GM19328 (cell line): Measurements from ENCODE around the gene UPF1.

ENCODE experiments used
- ATAC-seq: cut with Tn5 transposase; IDR thresholded peaks from one replicate; pipeline ENCODE4 v1.9.1; 2021; ENCODE audit warnings: mild to moderate bottlenecking, moderate library complexity; ENCODE audit not compliant: unreplicated experiment

UPF1 gene

DNA sequence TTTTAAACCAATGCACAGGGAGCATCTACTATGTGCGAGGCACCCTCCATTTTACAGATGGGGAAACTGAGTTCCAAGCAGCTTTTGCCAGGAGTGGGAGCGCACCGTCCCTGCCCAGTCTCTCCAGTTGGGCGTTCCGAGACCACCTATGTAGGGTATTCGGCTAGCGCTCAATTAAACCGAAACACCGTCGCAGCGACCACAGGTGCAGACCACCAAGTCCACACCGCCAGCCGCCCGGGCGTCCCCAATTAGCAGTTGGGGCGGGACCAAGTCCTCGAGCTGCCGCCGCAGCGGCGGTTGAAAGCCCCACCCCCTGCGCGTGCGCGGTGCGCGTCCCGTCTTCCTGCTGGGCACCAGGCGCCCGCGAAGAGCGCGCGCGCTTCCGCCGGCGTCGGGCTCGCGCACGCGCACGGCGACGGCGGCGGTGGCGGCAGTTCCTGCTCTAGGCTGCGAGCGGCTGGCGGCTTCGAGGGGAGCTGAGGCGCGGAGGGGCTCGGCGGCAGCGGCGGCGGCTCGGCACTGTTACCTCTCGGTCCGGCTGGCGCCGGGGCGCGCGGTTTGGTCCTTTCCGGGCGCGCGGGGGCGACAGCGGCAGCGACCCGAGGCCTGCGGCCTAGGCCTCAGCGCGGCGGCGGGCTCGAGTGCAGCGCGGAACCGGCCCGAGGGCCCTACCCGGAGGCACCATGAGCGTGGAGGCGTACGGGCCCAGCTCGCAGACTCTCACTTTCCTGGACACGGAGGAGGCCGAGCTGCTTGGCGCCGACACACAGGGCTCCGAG lies at the start of gene UPF1:
Gene UPF1, plus strand, starts transcription at position 436 of the 782 bp plus-strand sequence. Its CDS starts 251 bp downstream, at position 687.
- peak; percentile 77 for ATAC-seq

DNA sequence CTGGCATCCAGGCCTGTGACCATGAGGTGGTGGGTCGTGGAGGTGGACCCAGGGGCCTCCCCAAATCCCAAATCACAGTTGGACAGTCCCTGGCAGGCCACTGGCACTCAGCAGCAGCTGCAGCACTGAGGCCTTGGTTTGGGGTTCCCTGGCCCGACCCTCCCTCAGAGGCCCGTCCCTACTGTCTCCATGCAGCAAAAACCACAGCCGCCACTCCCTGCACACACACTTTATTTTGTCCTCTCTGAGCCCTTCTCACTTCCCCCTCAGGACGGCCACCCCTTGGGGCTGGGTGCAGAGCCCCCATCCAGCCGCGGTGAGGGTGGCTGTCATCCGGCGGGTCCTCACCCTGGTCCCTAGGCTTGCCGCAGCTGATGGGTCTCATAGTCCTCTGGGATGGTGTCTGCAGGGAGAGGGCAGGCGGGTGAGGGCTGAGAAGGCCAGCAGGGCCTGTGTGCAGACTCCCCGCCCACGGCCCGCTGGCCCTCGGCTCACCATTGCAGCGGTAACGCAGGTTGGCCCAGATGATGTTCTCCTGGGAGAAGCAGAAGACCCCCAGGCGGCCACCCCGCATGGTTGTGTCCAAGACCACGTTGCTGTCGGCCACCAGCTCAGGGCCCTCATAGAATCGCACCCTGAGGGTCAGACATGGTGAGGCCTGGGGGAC lies 49.1 kb upstream of the UPF1 start:
- no peak for ATAC-seq

DNA sequence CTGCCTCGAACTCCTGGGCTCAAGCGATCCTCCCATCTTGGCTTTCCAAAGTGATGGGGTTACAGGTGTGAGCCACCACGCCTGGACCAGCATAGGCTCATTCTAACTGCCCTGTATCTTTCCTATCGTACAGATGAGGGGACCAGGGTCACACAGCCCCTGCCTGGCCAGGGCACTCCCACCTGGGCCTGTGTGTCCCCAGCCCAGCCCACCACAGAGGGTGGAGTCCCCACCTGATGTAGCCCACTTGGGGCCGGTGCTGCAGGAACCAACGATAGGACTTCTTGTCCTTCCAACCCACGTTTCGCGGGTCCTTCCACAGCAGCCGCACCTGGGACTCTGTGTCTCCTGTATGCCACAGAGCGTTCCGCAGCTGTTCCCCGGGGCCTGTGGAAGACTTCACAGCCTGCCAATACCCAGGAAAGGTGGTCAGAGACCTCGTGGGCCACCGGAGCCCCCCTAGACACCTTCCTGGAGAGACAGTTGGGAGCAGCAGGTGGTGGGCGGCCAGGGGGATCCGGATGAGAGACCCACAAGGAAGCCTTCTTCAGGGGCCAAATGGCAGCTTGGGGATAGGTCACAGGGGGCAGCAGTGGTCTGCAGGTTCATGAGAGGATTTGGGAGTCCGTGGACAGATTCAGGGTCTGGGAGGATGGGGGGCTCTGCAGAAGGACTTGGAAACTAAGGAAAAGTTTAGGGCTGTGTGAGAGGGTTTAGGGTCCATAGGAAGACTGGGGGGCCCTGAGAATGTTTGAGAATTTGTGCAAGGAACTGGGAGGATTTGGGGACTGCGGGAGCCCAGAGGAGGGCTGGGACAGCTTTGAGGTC lies 47.6 kb upstream of the UPF1 start:
- ATAC-seq: no peak

DNA sequence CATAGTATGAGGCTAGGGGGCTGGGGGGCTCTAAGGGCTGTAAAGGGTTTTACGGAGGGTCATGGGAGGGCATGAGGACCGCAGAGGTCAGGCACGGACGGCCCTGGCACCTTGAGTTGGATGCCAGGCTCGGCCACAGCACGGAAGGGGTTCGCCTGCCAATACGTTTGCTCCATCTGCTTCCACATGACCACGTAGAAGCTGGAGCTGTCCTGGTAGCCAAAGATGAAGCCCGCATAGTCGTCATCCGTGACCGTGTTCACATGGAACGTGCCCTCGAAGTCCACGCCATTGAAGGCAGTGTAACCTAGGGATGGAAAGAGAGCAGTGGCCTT lies 47.0 kb upstream of the UPF1 start:
- no peak for ATAC-seq

DNA sequence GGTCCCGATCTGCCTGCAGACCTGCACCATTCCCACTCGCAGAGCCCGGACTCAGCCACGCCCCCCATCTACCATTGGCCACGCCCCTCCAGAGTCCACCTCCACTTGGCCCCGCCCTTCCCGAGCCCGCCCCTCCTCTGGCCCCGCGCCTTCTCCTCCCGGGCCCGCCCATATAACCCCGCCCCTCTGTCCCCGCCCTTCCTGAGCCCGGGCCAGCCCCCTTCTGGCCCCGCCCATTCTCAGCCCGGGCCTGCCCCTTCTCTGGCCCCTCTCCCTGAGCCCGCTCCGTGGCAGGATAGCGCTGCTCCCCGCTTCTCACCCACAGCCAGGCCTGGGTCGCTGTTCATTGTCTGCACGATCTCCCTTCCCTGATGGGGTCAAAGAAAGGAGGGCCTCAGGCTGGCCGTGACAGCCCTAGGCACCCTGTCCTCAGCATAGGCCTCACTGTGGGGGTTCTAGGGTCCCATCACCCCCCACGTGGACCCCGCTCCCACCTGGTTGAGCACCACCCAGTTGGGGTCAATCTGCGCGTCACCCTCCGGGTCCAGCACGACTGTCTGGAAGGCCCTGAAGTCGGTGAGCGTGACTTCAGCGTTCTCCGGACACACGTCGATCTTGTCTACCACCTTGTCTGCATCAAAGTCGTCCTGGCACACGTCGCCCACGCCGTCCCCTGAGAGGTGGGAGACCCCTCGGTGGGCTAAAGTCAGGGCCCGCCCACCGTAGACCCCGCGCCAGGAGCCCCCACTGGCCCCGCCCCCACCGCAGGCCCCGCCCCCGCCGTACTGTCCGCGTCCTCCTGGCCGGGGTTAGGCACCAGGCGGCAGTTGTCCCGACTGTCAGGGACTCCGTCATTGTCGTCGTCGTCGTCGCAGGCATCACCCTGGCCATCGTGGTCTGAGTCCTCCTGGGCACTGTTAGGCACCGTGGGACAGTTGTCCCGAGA lies 46.3 kb upstream of the UPF1 start:
- ATAC-seq: no peak

DNA sequence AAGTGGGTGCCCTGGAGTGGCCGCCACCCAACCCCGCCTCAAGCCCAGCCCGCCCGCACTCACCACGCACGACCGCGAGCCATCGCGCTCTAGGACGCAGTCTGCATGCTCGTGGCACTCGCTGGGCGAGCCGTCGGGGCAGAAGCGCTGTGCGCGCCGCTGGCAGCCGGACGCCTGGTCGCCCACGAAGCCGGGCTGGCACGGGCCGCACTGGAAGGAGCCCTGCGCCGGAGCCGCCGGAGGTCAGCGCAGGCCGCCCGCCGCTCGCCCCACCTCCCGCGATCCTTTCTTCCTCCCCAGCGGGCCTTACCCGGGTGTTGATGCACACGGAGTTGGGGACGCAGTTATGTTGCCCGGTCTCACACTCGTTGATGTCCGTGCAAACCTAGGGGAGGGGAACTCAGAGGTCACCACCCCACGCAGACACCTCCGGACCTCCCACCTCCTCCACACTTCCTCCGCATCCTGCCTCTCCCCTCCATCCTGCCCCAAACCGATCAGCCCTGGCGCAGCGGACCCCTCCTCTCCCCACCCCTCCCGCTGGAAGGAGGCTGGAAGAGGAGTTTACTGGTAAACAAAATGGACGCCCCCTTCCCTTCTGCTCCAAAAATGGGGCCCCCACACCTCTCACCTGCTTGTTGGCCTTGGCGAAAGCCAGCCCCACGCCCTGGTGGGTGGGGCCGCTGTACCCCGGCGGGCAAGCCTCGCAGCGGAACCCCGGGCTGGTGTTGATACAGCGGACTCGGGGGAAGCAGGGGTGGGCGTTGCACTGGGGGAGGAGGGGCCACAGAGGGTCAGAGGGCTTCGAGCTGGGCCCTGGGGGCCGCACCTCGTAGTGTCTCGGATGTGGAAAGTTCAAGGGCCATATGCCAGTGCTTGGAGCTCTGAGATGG lies 43.0 kb upstream of the UPF1 start:
- no peak for ATAC-seq

DNA sequence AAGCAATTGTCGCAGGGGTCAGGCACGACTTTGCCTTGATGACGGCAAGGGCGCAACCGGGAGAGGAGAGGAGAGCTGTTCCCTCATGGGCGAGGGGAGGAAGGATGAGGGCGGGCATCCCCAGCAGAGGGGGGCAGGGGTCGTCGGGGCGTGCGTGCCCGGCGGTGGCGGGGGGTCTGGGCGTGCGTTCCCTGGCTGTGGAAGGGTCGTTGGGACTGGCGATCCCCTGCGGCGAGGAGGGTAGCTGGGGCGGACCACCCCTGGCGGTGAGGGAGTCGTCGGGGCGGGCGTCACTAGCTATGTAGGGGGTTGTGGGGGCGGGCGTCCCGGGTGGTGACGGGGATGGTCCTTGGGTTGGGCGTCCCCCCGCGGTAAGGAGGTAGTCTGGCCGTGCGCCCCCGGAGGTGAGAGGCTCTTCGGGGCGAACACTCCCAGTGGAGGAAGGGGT lies 42.3 kb upstream of the UPF1 start:
- ATAC-seq: no peak

DNA sequence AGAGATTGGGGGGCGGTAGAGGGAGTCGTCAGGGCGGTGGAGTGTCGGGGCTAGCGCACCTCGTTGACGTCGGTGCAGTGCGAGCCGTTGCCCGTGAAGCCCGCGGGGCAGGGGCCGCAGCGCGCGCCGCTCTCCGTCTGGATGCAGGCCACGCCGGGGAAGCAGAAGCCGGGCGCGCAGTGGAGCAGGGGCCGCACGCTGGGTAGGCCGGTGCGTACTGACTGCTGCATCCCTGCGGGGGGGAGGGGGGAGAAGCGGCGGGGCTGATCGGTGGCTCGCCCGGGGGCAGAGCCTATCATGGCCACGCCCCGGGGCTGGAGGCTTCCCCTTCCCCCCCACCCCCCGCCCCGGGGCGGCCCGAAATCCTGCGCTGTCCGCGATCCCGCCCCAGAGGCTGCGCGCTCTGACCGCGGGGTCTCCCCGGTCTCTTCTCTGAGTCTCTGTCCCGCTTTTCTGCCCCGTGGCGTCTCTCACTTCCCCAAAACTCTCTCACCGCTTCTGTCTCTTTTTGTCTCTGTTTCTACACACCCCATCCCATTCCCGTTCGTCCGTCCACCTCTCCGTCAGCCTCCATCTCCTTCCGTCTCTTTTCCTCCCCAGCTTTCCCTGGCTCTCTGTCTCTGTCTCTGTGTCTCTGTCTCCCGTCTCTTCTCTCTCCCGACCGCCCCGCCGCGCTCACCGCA lies 41.7 kb upstream of the UPF1 start:
- ATAC-seq: no peak

DNA sequence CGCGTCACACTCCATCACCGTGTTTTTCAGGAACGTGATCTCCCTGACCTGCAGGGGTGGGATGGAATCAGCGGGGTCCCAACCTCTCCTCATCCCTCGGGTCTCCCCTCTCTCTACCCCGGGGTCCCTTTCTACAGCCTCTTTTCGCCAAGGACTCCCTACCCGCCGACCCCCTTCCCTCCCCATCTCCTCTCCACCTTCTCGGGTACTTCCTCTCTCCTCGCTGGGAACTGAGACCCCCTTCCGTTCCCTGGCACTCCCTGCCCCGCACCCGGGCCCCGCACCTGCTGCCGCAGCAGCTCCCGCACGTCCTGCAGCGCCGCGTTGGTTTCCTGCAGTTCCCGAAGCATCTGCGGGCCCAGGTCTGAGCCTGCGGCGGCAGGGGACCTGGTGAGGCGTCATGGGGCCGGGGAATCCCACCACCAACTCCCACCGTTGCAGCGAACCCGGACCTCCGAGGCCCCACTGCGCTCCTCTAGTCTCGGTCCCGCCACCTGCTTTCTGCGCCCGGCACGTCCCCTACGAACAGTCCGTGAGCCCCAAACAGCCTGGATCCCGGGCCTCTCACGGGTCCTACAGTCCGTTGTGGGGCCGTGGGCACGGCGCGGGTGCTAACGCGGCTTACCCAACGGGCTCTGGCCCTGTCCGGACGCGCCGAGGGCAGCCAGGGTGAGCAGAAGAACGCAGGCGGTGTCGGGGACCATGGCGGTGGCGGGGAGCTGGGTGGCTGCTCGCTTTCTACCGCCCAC lies 41.0 kb upstream of the UPF1 start, which contains the start of gene COMP:
Gene COMP, minus strand, starts transcription at position 740 of the 749 bp plus-strand sequence. Its CDS starts 36 bp downstream, at position 704.
- ATAC-seq: no peak

DNA sequence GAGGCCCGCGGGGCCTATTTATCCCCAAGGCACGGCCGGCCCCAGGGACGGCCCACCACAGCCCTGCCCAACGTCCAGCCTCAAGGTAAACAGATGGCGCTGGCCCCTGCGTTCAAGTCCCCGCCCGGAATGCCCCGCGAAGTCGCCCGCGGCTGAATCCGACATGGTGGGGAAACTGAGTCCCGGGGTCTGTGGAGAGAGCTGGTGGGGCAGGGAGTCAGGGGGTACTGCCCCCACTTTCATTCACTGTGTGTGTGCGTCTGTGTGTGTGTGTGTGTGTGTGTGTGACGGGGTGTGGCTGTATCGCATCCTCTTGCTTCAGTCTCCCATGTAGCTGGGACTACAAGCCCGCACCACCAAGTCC lies 40.5 kb upstream of the UPF1 start:
- ATAC-seq: no peak

DNA sequence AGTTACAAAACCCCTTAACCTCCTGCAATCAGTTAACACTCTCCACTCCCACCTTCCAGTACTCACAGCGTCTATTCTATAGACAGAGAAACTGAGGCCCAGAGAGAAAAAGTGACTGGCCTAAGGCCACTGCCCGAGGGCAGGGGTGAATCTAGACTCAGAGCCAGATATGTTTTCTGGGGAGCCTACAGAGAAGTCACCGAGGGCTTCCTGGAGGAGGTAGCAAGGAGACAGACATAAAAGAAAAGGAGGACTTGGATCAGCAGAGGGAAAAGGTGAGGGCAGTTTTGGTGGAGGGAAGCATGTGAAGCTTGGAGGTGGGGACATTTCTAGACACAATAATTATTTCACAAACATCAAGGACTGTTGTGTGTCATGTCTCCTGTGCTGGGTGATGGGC lies 39.1 kb upstream of the UPF1 start:
- no peak for ATAC-seq

DNA sequence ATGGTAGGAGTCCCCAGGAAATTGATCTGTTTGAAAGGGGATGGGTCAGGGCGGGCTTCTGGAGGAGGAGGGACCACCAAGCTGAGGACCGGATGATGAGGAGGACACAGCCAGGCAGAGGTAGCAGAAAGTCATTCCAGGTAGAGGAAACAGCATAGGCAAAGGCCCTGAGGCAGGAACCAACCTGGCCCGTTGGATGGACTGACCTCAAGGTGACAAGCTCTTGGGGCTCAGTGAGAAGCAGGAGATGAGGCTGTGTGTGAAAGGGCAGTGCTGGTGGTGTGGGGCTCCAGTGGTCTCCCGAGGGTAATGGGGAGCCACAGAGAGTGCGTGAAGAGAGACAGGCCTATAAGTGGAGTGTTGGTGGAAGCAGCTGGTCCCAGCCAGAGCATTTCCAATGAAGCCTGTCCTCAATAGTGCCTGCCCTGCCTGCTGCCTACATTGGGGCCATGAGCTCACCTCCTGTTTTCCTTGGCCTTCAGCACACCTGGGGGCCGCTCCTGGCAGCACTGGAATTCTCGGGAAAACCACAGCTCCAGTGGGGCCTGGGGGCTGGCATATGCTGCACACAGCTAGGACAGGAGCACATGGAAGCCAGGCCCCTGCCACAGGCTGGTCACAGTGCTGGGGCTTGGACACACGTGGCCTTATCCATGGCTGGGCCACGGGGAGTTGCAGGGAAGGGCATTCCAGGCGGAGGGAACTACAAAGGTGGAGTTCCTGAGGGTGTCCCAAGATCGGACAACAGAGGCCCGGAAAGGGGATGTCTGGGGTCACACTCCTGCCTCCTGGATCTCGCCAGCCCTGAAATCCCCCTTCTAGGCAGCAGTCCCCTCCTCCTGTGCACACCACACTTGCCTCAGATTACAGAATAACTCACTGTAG lies 38.4 kb upstream of the UPF1 start:
- no peak for ATAC-seq

DNA sequence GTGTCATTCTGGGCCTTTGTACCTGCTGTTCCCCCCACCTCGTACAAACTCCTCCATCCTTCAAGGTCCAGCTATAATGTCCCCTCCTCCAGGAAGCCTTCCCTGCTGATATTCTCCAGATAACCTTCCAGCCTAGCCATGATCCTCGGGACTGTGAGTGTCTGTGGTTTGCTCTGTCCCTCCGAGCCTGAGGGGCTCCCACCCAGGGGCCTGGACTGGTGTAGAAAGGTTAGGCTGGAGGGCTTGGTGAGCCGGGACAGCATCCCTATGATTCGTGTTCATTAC lies 37.8 kb upstream of the UPF1 start:
- no peak for ATAC-seq

DNA sequence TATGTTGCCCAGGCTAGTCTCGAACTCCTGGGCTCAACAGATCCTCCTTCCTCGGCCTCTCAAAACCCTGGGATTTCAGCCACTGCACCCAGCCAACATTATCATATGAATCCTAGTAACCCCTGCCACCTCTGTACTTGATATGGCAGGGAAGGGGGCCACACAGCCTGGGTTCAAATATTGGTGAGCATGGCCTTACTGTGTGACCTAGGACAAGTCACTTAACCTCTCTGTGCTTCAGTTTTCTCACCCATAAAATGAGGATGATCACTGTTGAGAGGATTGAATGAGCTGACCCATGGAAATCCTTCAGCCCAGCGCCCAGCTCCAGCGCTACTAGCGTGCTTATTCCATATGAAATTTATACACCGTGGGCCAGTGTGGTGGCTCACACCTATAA lies 37.1 kb upstream of the UPF1 start:
- ATAC-seq: no peak

DNA sequence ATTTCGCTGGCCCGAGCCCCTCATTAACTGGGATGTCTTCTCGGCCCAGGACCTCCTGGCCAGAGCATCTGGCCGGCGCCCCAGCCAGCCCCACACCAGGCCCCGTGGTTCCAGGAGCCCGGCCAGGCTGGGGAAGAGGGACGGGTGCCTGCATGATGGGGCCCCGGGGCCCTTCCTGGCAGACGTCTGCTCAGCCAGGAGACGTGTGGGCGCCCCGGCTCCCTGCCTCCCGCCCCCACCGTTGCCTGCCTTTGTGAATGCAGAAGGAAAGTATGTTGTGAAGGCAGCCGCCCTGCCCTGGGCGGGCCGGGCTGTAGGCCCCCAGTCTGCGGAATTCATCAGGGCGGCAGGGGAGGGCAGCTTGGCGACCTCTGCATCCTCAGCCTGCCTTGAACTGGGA lies 36.2 kb upstream of the UPF1 start:
- ATAC-seq: no peak

DNA sequence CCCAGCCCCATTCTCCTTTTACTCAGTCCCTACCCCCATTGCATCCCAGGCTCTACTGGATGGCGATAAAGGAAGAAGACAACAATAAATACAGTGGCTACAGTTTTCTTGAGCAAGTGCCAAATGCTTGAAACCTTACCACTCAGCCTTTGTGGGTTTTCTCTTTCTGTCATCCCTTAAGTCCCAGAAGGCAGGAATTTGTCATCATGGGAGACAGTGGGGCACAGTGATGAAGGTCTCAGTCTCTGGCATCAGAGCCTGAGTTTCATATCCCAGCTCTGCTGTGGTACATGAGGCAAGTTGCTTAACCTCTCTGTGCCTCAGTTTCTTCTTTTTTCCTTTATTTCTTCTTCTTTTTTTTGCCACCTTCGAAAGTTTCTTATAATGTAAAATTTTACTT lies 35.5 kb upstream of the UPF1 start:
- no peak for ATAC-seq
